HL-60 (cell line): ENCODE data around the gene SLC6A11.

Source experiments
- DNase-seq, 2 experiments: peaks; one replicate each; pipeline ENCODE4 v3.0.0-alpha.2; 2010 to 2020; ENCODE audit warnings: low read depth in 1 of 2, low spot score in 1 of 2
- H3K27ac ChIP-seq: fragments of 250-450 bp; sonication (Bioruptor Pico); replicated peaks from 2 replicates; pipeline ENCODE4 v1.5.1; 2020; ENCODE audit warnings: mild to moderate bottlenecking, moderate library complexity
- H3K27me3 ChIP-seq: fragments of 250-450 bp; sonication (Bioruptor Pico); 2 replicates; pipeline ENCODE4 v1.5.1; 2021; ENCODE audit warnings: mild to moderate bottlenecking, moderate library complexity; ENCODE audit not compliant: insufficient read depth, poor library complexity, severe bottlenecking
- H3K4me3 ChIP-seq: replicated peaks from 2 replicates; pipeline ENCODE4 v1.5.1; 2011; ENCODE audit warnings: mild to moderate bottlenecking, control low read depth, low read length; ENCODE audit not compliant: insufficient read depth
- GABPA ChIP-seq: IDR thresholded peaks from 2 replicates; pipeline ENCODE4 v1.6.1; 2012; ENCODE audit warnings: low read depth
- POLR2AphosphoS5 ChIP-seq: IDR thresholded peaks from 2 replicates; pipeline ENCODE4 v1.6.1; 2012; ENCODE audit warnings: low read depth
- SPI1 ChIP-seq: IDR thresholded peaks from 2 replicates; pipeline ENCODE4 v1.6.1; 2012; ENCODE audit warnings: low read depth, mild to moderate bottlenecking, borderline replicate concordance
- TF ChIP-seq, protein P1 (sequence below): IDR thresholded peaks from 2 replicates; pipeline ENCODE4 v1.6.1; 2012; ENCODE audit warnings: low read depth; ENCODE audit not compliant: insufficient replicate concordance
- TF ChIP-seq, protein P2 (sequence below): IDR thresholded peaks from one replicate; pipeline ENCODE4 v1.5.1; 2011; ENCODE audit warnings: low read length, control low read depth, inconsistent platforms; ENCODE audit not compliant: insufficient read depth

The SLC6A11 gene

DNA sequence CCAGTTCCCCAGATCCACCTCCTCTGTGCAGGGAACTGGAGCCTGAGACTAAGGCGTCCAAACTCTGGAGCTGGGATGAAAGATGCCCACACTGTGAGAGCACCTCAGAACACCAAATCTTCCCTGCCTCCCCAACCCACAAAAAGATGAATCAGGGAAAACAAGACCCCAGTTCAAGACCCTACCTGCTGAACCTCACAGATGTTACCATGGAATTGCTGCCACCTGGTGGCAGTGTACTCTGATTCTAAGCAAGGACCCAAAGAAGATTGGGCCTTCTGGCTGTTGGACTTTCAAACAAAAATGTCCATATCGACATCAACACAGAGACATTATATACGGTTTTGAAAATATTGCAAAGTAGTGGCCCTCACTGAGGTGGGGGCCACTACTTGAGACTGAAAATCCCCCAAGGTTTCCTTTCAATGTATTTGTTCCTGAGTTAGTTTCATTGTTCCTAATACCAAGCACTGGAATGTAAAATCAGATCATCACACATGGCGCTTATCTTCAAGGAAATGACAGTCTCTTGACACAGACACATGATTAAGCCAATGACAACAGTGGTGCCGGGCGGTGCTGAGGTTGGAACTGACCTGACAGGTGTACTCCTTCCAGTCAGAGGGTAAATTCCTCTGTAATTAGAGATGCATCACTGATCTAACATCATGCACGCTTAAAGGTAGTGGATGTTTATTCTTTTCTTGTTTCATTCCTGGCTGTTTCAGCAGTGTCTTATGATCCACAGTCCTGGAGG is 67.6 kb downstream of the SLC6A11 start:
- Histone ChIP-seq H3K27ac (no peak overlapping the region), H3K4me3 (no peak overlapping the region), H3K27me3 (no peaks in the 10 kb centered on the region)
- TF ChIP-seq SPI1 (no peak), GABPA (no peak), POLR2AphosphoS5 (no peak)
- TF ChIP-seq, protein P1, sequence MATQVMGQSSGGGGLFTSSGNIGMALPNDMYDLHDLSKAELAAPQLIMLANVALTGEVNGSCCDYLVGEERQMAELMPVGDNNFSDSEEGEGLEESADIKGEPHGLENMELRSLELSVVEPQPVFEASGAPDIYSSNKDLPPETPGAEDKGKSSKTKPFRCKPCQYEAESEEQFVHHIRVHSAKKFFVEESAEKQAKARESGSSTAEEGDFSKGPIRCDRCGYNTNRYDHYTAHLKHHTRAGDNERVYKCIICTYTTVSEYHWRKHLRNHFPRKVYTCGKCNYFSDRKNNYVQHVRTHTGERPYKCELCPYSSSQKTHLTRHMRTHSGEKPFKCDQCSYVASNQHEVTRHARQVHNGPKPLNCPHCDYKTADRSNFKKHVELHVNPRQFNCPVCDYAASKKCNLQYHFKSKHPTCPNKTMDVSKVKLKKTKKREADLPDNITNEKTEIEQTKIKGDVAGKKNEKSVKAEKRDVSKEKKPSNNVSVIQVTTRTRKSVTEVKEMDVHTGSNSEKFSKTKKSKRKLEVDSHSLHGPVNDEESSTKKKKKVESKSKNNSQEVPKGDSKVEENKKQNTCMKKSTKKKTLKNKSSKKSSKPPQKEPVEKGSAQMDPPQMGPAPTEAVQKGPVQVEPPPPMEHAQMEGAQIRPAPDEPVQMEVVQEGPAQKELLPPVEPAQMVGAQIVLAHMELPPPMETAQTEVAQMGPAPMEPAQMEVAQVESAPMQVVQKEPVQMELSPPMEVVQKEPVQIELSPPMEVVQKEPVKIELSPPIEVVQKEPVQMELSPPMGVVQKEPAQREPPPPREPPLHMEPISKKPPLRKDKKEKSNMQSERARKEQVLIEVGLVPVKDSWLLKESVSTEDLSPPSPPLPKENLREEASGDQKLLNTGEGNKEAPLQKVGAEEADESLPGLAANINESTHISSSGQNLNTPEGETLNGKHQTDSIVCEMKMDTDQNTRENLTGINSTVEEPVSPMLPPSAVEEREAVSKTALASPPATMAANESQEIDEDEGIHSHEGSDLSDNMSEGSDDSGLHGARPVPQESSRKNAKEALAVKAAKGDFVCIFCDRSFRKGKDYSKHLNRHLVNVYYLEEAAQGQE, result no peak
- TF ChIP-seq, protein P2, sequence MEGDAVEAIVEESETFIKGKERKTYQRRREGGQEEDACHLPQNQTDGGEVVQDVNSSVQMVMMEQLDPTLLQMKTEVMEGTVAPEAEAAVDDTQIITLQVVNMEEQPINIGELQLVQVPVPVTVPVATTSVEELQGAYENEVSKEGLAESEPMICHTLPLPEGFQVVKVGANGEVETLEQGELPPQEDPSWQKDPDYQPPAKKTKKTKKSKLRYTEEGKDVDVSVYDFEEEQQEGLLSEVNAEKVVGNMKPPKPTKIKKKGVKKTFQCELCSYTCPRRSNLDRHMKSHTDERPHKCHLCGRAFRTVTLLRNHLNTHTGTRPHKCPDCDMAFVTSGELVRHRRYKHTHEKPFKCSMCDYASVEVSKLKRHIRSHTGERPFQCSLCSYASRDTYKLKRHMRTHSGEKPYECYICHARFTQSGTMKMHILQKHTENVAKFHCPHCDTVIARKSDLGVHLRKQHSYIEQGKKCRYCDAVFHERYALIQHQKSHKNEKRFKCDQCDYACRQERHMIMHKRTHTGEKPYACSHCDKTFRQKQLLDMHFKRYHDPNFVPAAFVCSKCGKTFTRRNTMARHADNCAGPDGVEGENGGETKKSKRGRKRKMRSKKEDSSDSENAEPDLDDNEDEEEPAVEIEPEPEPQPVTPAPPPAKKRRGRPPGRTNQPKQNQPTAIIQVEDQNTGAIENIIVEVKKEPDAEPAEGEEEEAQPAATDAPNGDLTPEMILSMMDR, result peak; percentile 15
- no peak for DNase-seq

DNA sequence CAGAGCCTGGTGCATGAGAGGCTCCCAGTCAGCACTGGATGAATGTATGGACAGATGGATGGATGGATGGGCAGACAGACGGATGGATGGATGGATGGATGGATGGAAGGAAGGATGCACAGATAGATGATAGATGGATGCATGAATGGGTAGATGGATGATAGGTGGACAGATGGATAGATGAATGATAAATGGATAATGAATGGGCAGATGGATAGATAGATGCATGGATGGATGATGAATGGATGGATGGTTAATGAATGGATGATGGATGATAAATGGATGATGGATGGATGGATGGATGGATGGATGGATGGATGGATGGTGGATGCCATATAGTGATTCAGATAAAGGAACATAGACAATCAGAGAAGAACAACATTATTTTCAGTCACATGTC is 71.0 kb downstream of the SLC6A11 start:
- H3K27me3 ChIP-seq, result no peaks in the 10 kb centered on the region
- H3K4me3 ChIP-seq, result no peak overlapping the region
- H3K27ac ChIP-seq, result no peak overlapping the region
- no peak for TF ChIP-seq SPI1
- TF ChIP-seq, protein P1, result no peak
- DNase-seq, result no peak

DNA sequence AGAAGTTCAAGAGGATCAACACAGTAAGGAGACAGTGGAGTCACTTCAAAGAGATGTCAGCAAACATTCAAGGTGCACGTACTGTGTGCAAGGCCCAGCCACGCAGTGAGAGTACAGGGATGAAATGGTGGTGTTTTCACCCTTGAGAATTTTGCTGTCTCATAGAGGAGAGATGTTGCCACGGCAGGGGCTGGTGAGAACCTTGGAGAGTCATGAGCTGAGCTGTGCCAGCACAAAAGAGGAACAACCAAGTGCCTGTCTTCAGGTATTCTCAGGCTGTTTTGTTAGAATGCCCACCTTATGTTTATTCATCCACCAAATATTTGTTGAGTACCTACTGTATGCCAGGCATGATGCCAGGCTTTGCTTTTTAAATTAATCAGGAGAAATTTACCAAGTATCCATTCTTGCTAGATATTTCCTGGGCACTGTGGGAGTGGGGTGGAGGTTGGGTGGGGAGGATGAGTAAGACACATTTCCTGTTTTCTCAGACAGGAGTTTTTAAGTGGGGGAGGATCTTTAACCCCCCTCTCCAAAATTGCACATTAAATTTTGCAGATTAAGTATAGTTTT is 72.6 kb downstream of the SLC6A11 start:
- TF ChIP-seq, protein P1, result peak; percentile 48
- TF ChIP-seq GABPA, result no peak
- DNase-seq, result peak in 1 of 2 experiments; percentile 50
- Histone ChIP-seq H3K4me3 (no peak overlapping the region), H3K27me3 (no peaks in the 10 kb centered on the region), H3K27ac (no peak overlapping the region)
